ENCODE data around the gene NGF. TPM values are rescaled to one million over a fixed set of nuclear protein-coding genes. Genes with fewer than 3 reads are reported as not detected.

NGF gene
- total RNA-seq, 1 donor from 2014 or later: 41.7 TPM

DNA sequence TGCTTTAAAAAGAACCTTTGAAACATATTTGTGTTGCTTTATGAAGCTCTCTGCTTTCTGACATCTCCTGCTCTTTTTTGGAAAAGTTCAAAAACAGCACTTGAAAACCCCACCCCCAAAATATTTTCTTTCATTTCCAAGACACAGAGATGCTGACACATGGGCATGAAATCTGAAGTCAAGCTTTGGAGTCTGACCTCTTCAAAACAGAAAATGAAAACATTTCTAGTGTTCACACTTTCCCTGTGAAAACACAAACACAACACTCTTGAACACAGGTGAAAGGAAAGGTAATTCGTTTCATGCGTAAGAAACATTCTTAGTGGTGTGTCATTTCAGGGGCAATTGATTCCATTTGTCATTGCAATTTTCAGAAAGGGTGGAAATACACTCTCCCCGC, 10.8 kb downstream of the NGF start:
- H3K4me1 Mint-ChIP-seq (ENCODE audit: low read depth): peaks cover 100% of the 10 kb centered on the region
- H3K27me3 Mint-ChIP-seq (ENCODE audit: low read depth): no peaks in the 10 kb centered on the region
- TF ChIP-seq CTCF (IDR thresholded peaks at IDR 0.05): no peak
- H3K4me3 Mint-ChIP-seq (ENCODE audit: unreplicated experiment): no peak overlapping the region
- H3K9me3 Mint-ChIP-seq (ENCODE audit: low read depth): no peaks in the 10 kb centered on the region
- peaks cover 6% of the 10 kb centered on the region for H3K36me3 Mint-ChIP-seq (ENCODE audit: low read depth)
- H3K27ac Mint-ChIP-seq (ENCODE audit: unreplicated experiment): peak overlapping the region; percentile 75
- no peak for DNase-seq (ENCODE audit: low spot score)

DNA sequence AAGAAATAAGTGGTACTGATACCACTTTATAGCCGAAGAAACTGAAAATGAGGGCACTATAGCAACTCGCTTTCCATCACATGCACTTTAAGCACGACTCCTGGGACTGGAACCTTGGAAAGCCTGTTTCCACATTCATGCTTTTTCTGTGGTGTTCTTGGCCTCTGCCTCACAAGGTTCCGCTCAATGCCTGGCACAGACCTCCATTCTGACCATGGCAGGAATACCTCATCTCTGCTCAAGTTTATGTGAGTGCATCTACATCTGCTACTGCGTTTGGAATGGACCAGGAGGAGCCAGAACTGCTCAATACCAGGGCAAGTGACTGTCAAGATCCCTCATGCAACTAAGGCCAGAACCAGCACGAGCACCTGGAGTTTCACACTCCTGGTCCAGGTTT, 11.6 kb downstream of the NGF start:
- no peak overlapping the region for H3K4me3 Mint-ChIP-seq (ENCODE audit: unreplicated experiment)
- DNase-seq (ENCODE audit: low spot score): no peak
- no peaks in the 10 kb centered on the region for H3K27me3 Mint-ChIP-seq (ENCODE audit: low read depth)
- no peaks in the 10 kb centered on the region for H3K9me3 Mint-ChIP-seq (ENCODE audit: low read depth)
- peaks cover 6% of the 10 kb centered on the region for H3K36me3 Mint-ChIP-seq (ENCODE audit: low read depth)
- TF ChIP-seq CTCF (IDR thresholded peaks at IDR 0.05): no peak
- peaks cover 99% of the 10 kb centered on the region for H3K4me1 Mint-ChIP-seq (ENCODE audit: low read depth)
- H3K27ac Mint-ChIP-seq (ENCODE audit: unreplicated experiment): peak overlapping the region; percentile 88

DNA sequence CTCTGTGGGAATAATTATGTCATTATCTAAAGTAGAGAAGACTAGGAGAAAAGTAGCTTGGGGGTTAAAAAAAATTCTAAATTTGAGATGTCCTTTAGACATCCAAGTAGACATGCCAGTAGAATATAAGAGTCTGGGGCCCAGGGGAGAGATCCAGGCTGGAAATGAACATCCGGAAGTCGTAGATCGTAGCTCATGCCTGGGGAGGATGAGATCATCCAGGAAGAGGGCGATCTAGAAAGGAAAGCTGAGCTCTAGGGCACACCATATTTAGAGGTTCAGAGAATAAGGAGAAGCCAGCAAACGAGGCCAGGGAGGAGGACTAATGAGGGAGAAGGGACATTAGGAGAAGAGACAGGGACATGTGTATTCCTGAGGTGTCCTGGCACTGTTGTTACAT, 12.2 kb downstream of the NGF start:
- peaks cover 99% of the 10 kb centered on the region for H3K4me1 Mint-ChIP-seq (ENCODE audit: low read depth)
- H3K9me3 Mint-ChIP-seq (ENCODE audit: low read depth): no peaks in the 10 kb centered on the region
- no peak overlapping the region for H3K4me3 Mint-ChIP-seq (ENCODE audit: unreplicated experiment)
- DNase-seq (ENCODE audit: low spot score): no peak
- peak overlapping the region; percentile 88 for H3K27ac Mint-ChIP-seq (ENCODE audit: unreplicated experiment)
- H3K27me3 Mint-ChIP-seq (ENCODE audit: low read depth): no peaks in the 10 kb centered on the region
- TF ChIP-seq CTCF (IDR thresholded peaks at IDR 0.05): no peak
- H3K36me3 Mint-ChIP-seq (ENCODE audit: low read depth): peaks cover 6% of the 10 kb centered on the region

DNA sequence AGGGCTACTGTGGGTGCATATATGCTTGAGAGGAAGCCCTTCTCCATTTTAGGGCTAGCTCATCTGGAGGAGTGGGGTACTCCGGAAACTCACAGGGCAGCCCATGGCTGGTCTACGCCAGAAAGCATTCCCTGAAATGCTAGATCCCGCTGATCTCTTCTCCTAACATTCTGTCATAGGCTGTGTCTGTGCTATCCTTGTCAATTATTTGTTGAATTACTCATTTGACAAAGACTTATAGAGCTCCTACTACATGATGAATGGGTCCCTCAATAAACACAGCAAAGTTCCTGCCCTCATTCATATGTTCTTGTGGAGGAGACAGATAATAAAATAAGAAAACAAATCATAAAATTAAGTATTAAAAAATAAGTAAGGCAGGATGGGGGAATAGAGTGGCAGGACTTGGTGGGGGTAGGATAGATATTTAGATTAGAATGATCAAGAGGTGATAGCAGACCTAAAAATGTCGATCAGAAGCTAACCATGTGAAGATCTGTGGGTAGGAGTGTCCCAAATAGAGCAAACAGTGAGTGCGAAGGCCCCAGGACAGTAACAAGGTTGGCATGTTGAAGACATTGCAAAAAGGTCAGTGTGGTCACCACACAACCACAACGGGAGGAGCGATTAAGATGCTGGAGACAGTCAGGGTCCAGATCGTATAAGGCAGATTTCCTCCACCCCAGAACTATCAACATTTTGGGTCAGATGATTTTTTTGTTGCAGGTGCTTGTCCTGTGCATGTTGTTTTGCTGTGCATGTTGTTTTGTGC, 13.2 kb downstream of the NGF start:
- Mint-ChIP-seq H3K27ac (ENCODE audit: unreplicated experiment) (peak overlapping the region; percentile 88), H3K27me3 (ENCODE audit: low read depth) (no peaks in the 10 kb centered on the region), H3K9me3 (ENCODE audit: low read depth) (no peaks in the 10 kb centered on the region), H3K4me3 (ENCODE audit: unreplicated experiment) (no peak overlapping the region), H3K36me3 (ENCODE audit: low read depth) (peaks cover 6% of the 10 kb centered on the region), H3K4me1 (ENCODE audit: low read depth) (peaks cover 93% of the 10 kb centered on the region)
- no peak for TF ChIP-seq CTCF (IDR thresholded peaks at IDR 0.05)
- no peak for DNase-seq (ENCODE audit: low spot score)

DNA sequence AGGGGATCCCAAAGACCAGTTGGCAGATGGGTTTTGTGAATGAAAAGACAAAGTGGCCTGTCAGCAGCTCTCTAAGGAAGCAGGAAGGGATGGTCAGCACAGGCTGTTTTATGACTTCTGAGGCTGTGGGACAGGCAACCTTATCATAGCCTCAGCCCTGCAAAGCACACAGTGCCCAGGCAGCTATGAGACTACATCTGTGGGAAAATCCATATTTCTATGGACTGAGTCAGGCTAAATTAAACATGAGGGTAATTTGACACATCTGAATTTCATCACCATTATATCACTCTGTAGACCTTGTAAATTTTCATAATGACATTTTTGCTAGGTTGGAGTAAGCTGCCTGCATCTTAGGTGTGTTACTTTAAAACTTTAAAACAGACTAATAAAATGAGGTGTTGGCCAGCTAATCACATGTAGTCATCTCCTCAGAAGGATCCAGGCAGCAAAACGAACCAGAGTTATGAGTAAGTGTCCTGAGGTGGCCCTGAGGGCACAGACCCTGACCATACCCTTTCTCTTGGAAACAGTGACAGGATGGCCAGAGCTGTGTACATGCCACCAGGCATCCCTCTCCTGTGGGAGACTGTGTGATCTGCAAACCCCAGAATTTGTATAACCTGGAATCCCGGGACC, 14.6 kb downstream of the NGF start:
- Mint-ChIP-seq H3K27ac (ENCODE audit: unreplicated experiment) (peak overlapping the region; percentile 85), H3K27me3 (ENCODE audit: low read depth) (no peaks in the 10 kb centered on the region), H3K4me1 (ENCODE audit: low read depth) (peaks cover 91% of the 10 kb centered on the region), H3K4me3 (ENCODE audit: unreplicated experiment) (no peak overlapping the region), H3K36me3 (ENCODE audit: low read depth) (peaks cover 6% of the 10 kb centered on the region), H3K9me3 (ENCODE audit: low read depth) (no peaks in the 10 kb centered on the region)
- no peak for DNase-seq (ENCODE audit: low spot score)
- TF ChIP-seq CTCF (IDR thresholded peaks at IDR 0.05): no peak
